SU-DHL-6 (cell line): ENCODE measurements around the gene SESTD1.

Experiments used
- H2AFZ ChIP-seq: fragments of 200-600 bp; sonication (generic); 2 replicates; pipeline ENCODE4 v1.6.1; 2014; ENCODE audit warnings: low read depth, mild to moderate bottlenecking, moderate library complexity, mixed read lengths, antibody characterized with exemption, low read length; ENCODE audit not compliant: severe bottlenecking
- H3F3A ChIP-seq: fragments of 200-600 bp; shearing (Covaris generic); 2 replicates; pipeline ENCODE4 v1.6.0; 2016; ENCODE audit warnings: antibody characterized with exemption, mild to moderate bottlenecking; ENCODE audit not compliant: insufficient read depth
- H3K27ac ChIP-seq: fragments of 200-600 bp; sonication (generic); 2 replicates; pipeline ENCODE4 v1.5.1; 2016; ENCODE audit warnings: low read depth, mild to moderate bottlenecking, low read length, moderate library complexity, mixed read lengths
- H3K27me3 ChIP-seq: fragments of 200-600 bp; sonication (generic), shearing (Covaris generic); 2 replicates; pipeline ENCODE4 v1.6.0; 2014; ENCODE audit warnings: mild to moderate bottlenecking, low read length
- H3K36me3 ChIP-seq: fragments of 200-600 bp; sonication (generic); 2 replicates; pipeline ENCODE4 v1.6.1; 2014; ENCODE audit warnings: mild to moderate bottlenecking, low read length, mixed read lengths
- H3K4me2 ChIP-seq: fragments of 300-600, 200-600 bp; shearing (Covaris generic), sonication (generic); 2 replicates; pipeline ENCODE4 v1.6.0; 2014; ENCODE audit warnings: low read length, low read depth, mild to moderate bottlenecking; ENCODE audit not compliant: poor library complexity, severe bottlenecking
- H3K4me3 ChIP-seq: fragments of 200-600 bp; sonication (generic); 2 replicates; pipeline ENCODE4 v1.5.1; 2014; ENCODE audit warnings: antibody characterized with exemption, low read length, mild to moderate bottlenecking, mixed read lengths; ENCODE audit not compliant: insufficient read depth, poor library complexity, severe bottlenecking
- H3K79me2 ChIP-seq: fragments of 200-600 bp; sonication (generic); 2 replicates; pipeline ENCODE4 v1.6.1; 2014; ENCODE audit warnings: mild to moderate bottlenecking, low read length, moderate library complexity; ENCODE audit not compliant: insufficient read depth
- H3K9ac ChIP-seq: fragments of 200-600 bp; sonication (generic); 2 replicates; pipeline ENCODE4 v1.7.0; 2014; ENCODE audit warnings: mild to moderate bottlenecking, low read length
- H3K9me2 ChIP-seq: fragments of 200-600 bp; sonication (generic); replicated peaks from 2 replicates; pipeline ENCODE4 v1.6.1; 2014; ENCODE audit warnings: low read length; ENCODE audit not compliant: insufficient read depth
- H3K9me3 ChIP-seq: fragments of 200-600 bp; sonication (generic); 2 replicates; pipeline ENCODE4 v1.6.1; 2014; ENCODE audit warnings: low read length, mixed read lengths; ENCODE audit not compliant: insufficient read depth
- H4K20me1 ChIP-seq: fragments of 200-600 bp; sonication (generic); 2 replicates; pipeline ENCODE4 v1.6.1; 2014; ENCODE audit warnings: low read depth, mild to moderate bottlenecking, antibody characterized with exemption, low read length, moderate library complexity, mixed read lengths
- CTCF ChIP-seq: fragments of 200-600 bp; sonication (generic); IDR thresholded peaks from one replicate; pipeline ENCODE4 v1.5.1; 2017; ENCODE audit warnings: antibody characterized with exemption, mild to moderate bottlenecking, low read length, moderate library complexity; ENCODE audit not compliant: insufficient read depth, poor library complexity, severe bottlenecking
- EZH2phosphoT487 ChIP-seq: fragments of 200-600 bp; sonication (generic), shearing (Covaris generic); conservative IDR thresholded peaks from 2 replicates; pipeline ENCODE4 v1.6.1; 2018; ENCODE audit warnings: mild to moderate bottlenecking, antibody characterized with exemption, low read length, moderate library complexity, mixed read lengths

Gene SESTD1

GRCh38 chr2:179307616-179308371 lies 43.2 kb upstream of the SESTD1 start:
- Histone ChIP-seq H3K4me2 (no peak overlapping the region), H2AFZ (no peak overlapping the region), H3K27ac (no peak overlapping the region), H4K20me1 (no peaks in the 10 kb centered on the region), H3K9me3 (no peaks in the 10 kb centered on the region), H3K36me3 (no peaks in the 10 kb centered on the region), H3K27me3 (no peaks in the 10 kb centered on the region), H3F3A (no peaks in the 10 kb centered on the region), H3K4me3 (no peak overlapping the region), H3K79me2 (no peaks in the 10 kb centered on the region), H3K9ac (no peak overlapping the region), H3K9me2 (no peaks in the 10 kb centered on the region)
- TF ChIP-seq EZH2phosphoT487 (no peak), CTCF (no peak)

GRCh38 chr2:179305125-179305524 lies 40.5 kb upstream of the SESTD1 start:
- H3K9me2 ChIP-seq = no peaks in the 10 kb centered on the region
- H3K4me2 ChIP-seq = no peak overlapping the region
- H3K79me2 ChIP-seq = no peaks in the 10 kb centered on the region
- no peak overlapping the region for H3K4me3 ChIP-seq
- no peak overlapping the region for H2AFZ ChIP-seq
- H3K36me3 ChIP-seq = no peaks in the 10 kb centered on the region
- no peaks in the 10 kb centered on the region for H4K20me1 ChIP-seq
- H3F3A ChIP-seq = no peaks in the 10 kb centered on the region
- TF ChIP-seq EZH2phosphoT487 (no peak), CTCF (no peak)
- H3K9ac ChIP-seq = no peak overlapping the region
- no peaks in the 10 kb centered on the region for H3K27me3 ChIP-seq
- H3K9me3 ChIP-seq = no peaks in the 10 kb centered on the region
- no peak overlapping the region for H3K27ac ChIP-seq

DNA sequence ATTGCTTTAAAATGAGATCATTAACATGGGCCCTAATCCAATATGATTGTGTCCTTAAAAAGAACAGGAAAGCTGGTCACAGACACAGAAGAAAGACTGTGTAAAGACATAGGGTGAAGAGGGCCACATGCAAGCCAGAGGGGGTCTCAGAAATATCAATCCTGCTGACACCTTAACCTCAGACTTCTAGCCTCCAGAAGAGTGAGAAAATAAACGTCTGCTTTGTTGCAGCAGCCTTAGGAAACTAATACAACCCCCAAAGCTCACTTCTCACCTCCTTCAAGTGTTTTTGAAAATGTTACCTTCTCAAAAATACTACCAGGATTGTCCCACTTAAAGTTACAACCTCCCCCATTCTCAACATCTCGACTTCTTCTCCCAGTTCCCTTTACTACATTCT lies 39.8 kb upstream of the SESTD1 start:
- Histone ChIP-seq H3K9me3 (no peaks in the 10 kb centered on the region), H3K9me2 (no peaks in the 10 kb centered on the region), H3K9ac (no peak overlapping the region), H3K36me3 (no peaks in the 10 kb centered on the region), H3F3A (no peaks in the 10 kb centered on the region), H2AFZ (no peak overlapping the region), H3K27me3 (no peaks in the 10 kb centered on the region), H4K20me1 (no peaks in the 10 kb centered on the region), H3K4me2 (no peak overlapping the region), H3K27ac (no peak overlapping the region), H3K79me2 (no peaks in the 10 kb centered on the region), H3K4me3 (no peak overlapping the region)
- TF ChIP-seq CTCF (no peak), EZH2phosphoT487 (no peak)
